SW480 (cell line): ENCODE data around the gene EFTUD2.
"Not testable (repeated sequence)": the region's sequence is repeated elsewhere in the genome, so short reads cannot be mapped to it uniquely, and the experiment has no call there.

ENCODE experiments used
- DNase-seq: peaks from one replicate; pipeline ENCODE4 v3.0.0-alpha.2; 2016; ENCODE audit warnings: low spot score

The EFTUD2 gene

DNA sequence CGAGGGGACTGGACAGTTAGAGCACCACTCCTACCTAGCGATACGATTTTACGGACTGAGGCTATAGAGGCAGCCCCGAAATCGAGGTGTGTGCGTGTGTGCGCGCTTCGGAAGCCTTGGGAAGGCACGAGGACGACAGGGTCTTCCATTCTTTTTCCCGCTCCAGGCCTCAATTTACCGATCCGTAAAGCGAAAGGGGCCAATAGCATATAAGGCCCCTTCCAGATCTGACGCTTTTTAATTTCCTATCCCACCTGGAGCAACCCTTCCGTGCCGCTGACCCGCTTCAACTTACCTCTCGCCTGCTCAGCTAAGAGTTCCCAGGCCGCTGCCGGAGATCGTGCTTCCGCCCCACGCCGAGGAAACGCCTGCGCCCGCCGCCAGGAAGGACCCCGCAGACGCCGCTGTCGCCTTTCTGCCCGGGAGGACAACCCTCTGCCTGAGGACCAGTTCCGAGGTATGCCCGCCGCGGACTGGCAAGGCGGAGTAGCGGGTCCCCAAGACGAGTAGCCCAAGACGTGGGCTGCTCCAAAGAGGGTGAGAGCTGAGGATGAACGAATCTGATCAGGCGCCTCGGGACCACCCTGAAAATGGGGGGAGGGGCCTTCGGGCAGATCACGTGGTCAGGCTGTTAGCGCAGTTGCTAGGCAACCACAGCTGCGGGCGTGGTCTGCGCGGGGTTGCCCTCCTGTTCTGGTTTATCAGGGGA, at the start of gene EFTUD2:
EFTUD2 (minus strand) TSS at position 372 of the 709 bp plus-strand sequence. CDS start 4,924 bp downstream, outside the sequence.
- DNase-seq, result peak; percentile 89

DNA sequence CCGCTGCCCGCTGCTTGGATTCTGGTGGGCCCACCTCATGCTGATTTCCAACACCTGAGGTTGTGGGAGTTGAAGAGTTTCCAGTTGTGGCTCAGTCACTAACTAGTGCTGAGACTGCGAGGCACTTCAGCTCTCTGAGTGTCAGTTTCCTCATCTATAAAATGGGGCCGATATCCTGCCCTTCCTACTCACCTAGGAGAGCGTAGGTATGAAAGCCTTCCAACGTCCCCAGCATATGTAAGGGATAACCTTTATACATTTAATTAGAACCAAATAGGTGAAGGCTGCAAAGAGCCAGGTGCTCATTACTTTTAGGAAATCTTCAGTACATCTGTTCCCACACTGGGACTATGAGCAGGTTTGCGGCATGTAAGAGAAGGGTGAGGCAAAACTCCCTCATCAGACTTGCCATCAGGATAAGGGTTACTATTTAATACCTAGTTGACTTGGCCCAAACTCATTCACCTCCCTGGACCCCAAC, 49.1 kb upstream of the EFTUD2 start:
- no peak for DNase-seq

DNA sequence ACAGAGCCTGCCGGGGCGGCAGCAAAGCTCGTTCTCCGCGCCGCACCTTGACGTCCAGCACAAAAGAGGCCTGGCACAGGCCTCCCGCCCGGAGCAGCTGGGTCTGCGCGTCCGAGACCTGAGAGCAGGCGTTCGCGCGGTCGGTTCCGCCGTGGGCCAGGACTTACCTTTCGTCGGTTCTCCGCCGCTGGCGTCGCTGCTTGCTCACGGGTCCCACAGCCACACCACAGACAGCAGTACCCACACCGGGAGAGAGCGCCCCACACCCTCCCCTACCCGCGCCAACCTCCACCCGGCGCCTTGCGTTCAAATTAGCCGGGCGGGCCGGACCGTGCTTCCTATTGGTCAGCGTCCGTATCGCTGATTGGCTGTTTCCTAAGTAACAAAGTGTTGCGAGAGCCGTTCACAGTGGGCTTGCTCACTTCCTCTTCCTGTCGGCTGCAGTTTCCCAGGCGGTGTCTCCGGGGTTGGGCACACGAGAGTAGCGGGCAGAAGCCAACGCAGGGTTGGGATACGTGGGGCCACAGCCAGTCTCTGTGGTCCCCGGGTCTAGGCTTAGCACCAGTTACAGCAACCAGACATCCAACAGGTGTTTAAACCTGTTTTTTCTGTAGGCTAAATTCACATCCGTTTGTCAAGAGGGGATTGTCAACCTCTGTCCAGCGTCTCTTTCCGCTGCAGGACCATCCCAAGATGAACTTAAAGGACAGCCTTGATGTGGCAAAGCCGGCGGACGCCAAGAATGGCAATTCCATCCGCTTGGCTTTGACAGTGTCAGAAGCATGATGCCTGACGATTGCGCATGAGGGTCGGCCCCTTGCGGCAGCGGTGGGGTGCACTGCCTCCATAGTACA, 48.4 kb upstream of the EFTUD2 start, which contains the start of gene KIF18B:
KIF18B (minus strand) TSS at position 313 of the 854 bp plus-strand sequence. CDS start 11,429 bp downstream, outside the sequence.
- DNase-seq, result peak; percentile 97

DNA sequence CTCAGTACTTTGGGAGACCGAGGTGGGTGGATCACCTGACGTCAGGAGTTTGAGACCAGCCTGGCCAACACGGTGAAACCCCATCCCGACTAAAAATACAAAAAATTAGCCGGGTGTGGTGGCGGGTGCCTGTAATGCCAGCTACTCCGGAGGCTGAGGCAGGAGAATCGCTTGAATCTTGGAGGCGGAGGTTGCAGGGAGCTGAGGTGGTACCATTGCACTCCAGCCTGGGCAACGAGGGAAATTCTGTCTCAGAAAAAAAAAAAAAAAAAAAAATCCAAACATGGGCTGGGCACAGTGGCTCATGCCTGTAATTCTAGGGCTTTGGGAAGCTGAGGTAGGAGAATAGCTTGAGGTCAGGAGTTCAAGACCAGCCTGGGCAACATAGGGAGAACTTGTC, 46.4 kb upstream of the EFTUD2 start:
- not testable (repeated sequence) for DNase-seq

DNA sequence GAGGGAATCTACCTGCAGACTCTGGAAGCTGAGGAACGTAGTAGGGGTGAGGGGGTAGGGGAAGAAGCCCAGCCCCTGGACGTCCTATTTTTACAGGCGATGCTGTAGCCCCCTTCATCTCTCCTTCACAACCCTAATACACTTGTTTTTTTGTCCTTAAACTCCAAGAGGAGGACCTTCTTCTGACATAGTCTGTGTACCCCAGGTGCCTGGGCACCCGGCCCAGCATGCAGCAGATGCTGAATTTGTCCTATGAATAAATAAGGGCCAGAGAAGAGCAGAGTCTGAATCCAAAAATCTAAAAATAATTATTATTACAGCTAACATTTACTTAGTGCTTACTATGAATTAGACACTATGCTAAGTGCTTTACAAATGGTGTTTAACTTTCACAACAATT, 43.2 kb upstream of the EFTUD2 start:
- no peak for DNase-seq

DNA sequence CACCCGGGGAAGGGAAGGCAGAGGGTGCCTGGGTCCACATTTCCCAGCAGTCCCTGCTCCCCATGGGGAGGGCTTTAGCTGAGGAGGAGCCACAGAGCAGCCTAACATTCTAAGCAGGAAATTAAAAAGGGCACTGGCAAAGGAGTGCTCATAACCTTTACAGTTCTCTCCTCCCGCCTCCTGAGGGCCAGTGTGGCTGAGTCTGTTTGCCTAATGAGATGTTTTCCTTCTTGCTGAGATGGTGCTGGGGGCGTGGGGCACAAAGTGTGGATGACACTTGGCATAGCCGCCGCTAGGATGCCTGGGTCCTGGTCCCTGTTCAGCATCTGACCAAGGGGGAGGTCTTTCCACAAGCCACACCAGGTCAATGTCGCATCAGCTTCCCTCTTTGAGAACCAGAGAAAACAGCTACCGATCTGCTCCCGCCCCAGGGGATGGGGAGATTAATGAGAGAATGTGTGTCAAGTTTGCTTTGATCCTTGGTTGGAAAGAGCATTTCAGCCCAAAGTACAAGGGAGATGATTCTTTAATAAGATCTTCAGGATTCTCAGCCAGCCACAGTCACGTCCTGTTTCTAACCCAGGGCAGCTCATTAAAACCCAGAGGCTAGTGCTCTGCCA, 42.6 kb upstream of the EFTUD2 start:
- no peak for DNase-seq

DNA sequence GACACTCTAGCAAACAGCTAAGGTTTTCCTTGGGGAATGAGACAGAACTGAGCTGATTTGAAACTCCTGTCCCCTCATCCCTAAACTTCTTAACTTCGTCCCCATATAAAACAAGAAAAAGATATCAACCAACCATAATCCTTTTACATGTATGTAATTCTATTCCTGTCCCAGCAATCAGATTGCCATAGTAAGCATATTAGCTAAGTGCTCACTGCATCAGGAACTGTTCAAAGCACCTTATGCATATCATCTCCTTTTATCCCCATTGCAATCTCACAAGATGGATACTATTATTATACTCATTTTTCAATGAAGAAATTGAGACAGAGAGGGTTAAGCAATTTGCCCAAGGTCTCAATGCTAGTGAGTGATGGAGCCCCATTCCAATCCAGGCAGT, 41.5 kb upstream of the EFTUD2 start:
- no peak for DNase-seq

DNA sequence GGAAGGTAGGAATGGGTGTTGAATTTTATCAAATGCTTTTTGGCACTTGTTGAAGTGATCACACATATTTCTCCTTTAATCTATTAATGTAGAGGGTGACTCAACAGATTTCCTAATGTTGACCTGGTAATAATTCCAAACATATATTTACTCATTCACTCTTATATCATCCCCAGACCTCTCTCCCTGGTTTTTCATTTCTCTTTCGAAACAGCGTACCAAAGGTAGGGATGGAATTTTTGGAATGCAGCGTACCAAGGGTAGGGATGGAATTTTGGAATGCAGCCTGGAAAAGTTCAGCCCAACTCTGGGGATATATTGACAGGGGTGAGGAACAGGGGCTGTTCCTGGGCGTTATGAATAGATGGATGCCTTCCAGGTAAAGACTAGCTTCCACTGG, 41.1 kb upstream of the EFTUD2 start:
- DNase-seq, result no peak

DNA sequence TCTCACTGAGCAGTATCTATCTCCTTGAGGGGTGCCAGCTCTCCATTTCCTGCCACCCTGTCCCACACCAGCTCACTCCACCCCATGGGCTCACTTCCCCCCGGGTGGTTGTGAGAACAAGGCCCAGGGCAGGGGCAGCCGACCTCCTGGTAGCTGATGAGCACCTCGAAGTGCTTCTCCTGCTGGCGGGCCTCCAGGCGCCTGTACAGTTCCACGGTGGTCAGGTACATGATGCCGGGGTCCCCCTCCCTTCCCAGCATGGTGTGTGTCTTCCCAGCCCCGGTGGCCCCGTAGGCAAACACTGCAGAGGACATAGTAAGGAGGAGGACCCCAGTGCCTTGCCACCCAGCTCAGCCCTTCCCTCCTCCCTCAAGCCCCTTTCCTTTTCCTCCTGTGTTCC, 35.9 kb upstream of the EFTUD2 start:
- DNase-seq, result no peak

DNA sequence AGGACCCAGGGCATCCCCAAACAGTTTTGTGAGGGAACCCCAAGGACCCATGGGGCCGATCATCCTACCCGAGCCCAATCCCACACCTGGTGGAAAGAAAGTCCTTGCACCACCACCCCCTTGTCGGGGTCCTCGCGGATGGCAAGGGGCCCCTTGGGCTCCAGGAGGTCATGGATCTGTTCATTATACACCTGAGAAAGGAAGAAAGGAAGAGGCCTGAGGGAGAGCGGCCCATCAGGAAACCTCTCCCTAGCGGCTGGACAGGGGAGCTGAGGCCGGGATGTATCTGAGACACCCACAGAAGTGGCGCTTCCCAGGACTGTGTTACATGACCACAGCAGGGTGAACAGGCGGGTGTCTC, 35.5 kb upstream of the EFTUD2 start:
- no peak for DNase-seq

DNA sequence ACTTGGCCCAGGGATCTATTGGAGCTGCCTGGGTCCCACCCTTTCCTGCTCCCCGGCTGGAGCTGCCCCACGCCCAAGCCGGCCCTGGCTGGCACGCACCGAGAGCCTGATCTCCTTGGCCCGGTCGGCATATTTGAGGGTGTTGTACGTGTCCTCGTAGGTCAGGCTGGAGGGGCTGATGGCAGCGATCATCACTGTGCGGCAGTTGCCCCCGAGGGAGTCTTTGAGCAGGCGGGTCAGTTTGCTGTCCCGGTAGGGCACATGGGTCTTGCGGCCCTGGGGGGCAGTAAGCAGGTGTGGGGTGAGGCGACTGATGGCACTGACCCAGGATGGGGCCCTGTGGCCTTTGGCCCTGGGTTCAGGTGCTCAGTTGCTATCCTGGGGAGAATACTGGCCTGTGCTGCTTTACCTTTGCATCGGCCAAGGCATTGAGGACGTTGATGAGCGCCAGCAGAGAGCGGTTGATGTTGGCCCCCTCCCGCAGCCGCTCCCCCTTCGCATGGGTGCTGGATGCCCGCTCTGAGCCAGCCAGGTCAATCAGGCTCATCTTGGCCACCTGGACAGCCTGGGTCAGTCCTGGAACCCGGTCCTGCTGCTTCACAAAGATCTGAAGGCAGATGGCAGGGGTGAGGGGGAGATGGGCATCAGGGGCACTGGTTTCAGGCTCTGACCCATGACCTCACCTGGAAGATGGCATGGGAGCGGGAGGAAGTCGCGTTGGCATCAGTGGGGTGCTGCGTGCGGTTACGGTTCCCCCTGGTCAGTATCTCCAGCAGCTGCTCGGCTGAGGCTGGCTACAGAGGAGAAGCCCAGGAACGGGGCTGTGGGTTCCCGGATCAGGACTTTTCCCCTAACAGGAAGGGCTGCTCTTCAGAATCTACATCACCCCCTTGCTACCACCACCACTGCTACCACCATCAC, 34.8 kb upstream of the EFTUD2 start:
- no peak for DNase-seq

DNA sequence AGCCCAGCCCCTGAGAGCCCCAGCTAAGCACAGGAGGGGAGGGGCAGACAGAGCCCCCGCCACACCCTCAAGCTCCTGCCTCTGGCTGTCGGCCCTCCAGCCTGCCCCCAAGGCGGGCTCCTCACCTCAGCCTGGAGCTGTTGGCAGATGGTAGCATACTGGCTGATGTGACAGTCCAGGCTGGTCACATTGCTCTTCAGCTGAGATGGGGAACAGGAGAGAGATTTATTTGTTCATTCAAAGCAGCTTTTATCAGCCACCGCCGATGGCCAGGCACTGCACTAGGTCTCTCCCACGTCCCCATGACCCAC, 33.5 kb upstream of the EFTUD2 start:
- DNase-seq, result no peak

DNA sequence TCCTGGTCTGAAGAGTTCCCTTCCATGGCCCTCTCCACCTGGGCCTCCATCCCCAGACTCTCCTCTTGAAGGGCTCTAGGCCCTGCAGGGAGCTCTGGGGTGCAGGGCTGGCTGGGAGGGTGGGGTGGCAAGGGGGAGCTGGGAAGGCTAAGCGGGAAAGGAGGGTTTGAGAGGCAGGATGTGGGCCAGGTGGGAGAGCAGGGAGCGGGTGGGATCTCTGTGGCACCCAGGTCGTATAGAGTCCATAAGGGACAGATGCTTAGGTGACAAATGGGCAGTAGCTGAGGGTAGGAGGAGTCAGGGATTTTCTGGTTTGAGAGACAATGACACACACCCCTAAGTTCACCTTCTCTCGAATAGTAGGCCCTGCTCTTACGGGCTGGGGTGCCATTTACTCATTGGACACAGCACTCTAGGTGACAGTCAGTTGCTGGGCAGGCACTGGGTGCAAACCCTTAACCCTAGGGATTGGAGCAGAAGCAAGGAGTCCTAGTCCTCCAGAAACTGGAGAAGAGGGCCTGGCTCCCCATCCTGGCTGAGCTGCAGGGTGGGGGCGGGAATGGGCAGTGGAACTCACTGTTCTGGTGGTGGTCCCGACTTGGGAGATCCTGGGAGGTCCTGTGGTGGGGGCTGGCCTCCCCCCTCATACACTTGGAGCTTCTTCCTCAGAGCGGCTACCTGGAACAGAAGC, 33.0 kb upstream of the EFTUD2 start:
- no peak for DNase-seq

DNA sequence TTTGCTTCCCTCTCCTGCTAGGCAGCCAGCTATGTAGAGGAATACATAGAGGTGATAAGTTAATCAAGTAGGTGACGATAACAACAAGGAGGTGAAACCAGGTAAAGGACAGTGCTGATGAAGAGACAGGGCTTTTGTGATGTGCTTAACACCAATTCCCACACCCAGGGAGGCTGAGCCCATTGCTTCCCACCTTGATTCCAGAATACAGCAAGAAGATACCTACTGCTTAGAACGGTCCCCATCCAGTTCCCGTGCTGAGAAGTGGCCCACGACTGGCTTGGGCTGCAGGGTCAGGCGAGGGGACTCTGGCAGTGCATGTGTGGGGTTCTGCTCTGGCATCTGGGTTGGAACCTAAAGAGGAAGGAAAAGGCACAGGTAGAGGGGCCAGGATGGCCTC, 32.1 kb upstream of the EFTUD2 start:
- no peak for DNase-seq

DNA sequence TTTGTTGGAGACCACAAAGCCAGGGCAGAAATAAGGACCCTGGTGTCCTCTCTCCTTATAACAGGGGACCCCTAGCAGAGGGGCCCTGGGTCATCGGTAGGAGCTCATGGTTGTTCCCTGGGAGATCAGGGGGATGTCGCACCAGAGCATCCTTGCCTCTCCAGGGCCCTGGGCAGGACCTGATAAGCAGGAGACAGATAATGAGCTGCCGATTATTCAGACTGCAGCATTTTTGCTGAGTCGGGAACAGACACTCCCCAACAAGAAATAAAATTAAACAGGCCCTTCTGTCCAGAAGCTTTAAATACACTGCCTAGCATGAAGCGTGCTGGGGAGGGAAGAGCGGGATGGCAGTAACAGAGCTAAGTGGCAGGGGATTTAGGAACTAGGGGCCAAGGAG, 31.4 kb upstream of the EFTUD2 start:
- no peak for DNase-seq

DNA sequence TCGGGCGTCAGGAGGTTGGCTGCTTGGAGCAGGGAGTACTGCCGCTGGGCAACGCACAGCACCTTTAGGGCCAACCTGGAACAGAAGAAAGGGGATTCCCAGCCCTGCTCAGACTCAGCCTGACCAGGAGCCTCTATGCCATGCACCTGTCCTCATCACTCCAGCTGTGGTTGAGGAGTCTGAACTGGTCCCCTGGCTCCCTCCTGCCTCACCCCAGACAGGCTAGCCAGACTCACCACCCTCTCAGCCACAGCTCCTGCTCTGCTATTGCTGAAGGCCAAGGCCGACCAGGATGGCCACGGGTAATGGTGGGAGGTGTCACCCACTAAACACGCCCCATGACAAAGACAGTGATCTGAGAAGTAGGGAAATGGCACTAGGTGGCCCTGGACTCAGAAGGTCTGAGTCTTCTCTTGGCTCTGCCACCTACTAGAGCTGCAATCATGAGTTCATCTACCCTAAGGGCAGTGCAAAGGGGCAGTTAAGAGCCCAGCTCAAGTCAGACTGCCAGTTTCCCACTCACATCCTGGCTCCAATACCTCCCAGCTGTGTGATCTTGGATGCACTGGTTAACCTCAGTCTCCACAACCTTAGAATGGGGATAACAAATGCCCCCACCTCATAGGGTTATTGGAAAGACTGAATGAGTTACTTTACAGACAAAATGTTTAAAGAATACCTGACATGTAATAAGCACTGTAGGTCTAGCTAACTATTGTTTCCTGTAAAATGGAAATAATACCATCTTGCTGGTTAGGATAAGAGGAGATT, 29.9 kb upstream of the EFTUD2 start:
- no peak for DNase-seq

DNA sequence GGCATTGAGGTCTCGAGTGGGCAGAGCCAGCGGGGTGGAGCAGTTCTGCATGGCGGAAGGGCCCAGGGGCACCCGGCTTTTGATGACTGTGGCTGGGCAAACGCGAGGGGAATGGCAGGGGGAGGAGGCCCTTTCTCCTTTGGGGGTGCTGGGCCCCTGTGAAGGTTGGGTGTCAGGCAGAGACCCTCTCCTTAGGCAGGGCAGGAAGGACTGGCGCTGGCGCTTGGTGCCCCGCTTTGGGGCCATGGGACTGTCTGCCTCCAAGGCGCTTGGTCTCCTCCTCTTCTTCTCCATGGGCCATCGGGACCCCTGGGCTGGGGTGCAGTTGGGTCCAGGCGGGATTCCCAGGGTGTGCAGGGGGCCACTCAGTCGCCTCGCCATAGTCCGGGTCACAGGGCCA, 28.9 kb upstream of the EFTUD2 start:
- no peak for DNase-seq

DNA sequence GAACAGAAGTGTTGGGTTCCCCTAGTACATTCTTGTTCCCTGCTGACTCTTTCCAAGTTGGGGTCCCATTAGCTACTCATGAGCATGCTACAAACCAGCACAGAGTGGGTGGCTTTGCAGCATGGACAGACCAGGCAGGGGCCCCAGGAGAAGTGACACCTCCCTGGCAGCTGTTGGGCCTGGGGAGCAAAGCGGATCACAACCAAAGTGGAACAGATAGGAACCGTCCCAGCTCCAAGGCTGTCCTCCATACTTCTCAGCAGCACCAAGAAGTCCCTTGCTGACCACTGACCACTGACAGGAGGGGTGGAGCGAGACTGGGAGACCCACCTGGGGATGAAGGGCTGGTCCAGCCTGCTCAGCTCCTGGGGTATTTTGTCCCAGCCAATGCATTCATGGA, 28.5 kb upstream of the EFTUD2 start:
- DNase-seq, result no peak

DNA sequence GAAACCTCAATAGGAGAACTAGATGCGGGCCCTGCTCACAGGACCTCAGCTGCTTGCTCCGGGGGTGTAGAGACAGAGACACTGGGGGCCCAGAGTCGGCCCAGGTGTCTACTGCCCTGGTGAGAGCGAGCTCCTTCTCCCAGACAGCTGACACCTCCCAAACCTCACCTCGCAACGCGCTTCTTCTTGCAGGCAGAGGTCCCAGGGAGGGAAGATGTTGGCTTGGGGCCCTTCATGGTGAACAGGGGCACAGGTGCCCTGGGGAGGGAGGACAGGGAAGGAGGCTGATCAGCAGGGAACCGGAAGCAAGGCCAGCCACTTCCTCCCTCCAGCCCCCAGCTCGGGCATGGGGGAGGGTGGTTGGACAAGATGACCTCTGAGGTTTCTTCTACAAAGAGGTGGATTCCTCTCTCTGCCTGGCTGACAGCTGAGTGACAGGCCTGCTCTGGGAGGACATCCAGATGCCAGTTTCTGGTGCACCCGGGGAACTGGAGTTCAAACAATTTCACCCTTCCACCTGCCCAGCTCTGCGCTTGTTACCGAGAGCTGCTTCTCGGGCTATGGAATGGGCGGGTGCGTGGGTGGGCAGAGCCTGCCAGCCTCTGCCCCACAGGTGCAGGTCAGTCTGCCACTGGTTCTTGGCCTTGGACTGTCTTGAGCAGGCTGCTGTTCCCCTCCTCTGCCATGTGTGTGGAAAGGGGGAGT, 27.7 kb upstream of the EFTUD2 start:
- no peak for DNase-seq
